ENCODE data around the gene EPG5. TPM values are rescaled to one million over a fixed set of nuclear protein-coding genes. Genes with fewer than 3 reads are reported as not detected.

Gene EPG5
- total RNA-seq, 1 donor from 2014 or later = 38.3 TPM

- no peak for DNase-seq
- H3K4me1 Mint-ChIP-seq = no peaks in the 10 kb centered on the region
- TF ChIP-seq CTCF (IDR thresholded peaks at IDR 0.05) = no peak
- no peak overlapping the region for H3K4me3 Mint-ChIP-seq
- POLR2A ChIA-PET = no interaction called here
- intact Hi-C loops (cut with micrococcal nuclease) = no loop called here
- H3K27me3 Mint-ChIP-seq = peaks cover 2% of the 10 kb centered on the region
- no peaks in the 10 kb centered on the region for H3K36me3 Mint-ChIP-seq (ENCODE audit: low read depth)
- no peak for ATAC-seq (ENCODE audit: low read depth)
- CTCF ChIA-PET = no interaction called here
- peaks cover 3% of the 10 kb centered on the region for H3K9me3 Mint-ChIP-seq
- no peak overlapping the region for H3K27ac Mint-ChIP-seq
These were observed 24.7 kb upstream of the EPG5 start for GRCh38 chr18:45991788-45992187.

DNA sequence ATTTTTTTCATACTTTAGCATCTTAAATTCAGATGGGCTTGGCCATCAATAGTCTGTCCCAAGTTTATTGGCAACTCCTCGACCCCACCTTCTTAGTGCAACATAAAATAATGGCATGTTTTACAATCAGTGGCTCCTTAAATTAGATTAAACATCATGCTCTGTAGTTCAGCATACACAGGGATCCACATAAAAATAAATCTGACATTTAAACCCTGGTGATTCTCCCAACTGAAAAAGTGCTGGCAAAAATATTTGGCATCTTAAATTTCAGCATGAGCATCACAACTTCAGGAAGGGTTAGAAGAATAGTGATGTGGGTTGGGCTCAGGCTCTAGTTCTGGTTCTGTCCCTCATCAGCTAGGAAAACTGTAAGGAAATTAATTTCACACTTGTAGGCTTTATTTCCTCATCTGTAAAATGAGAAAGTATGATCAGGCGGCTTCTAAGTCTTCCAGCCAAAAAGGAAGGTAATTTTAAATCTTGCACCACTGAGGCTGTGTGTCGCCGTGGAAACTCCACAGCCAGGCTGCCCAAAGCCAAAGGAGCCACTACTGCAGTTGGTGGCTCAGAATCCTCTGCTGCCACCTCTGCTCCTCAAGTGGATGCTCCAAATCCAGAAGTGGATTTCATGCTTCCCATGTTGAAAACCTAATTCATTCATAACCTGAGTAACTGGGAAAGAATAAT is 17.6 kb upstream of the EPG5 start:
- no peak for ATAC-seq (ENCODE audit: low read depth)
- H3K36me3 Mint-ChIP-seq (ENCODE audit: low read depth) = no peaks in the 10 kb centered on the region
- intact Hi-C loops (cut with micrococcal nuclease) = no loop called here
- peaks cover 2% of the 10 kb centered on the region for H3K27me3 Mint-ChIP-seq
- H3K9me3 Mint-ChIP-seq = peaks cover 3% of the 10 kb centered on the region
- no peak overlapping the region for H3K4me3 Mint-ChIP-seq
- TF ChIP-seq CTCF (IDR thresholded peaks at IDR 0.05) = no peak
- CTCF ChIA-PET = no interaction called here
- POLR2A ChIA-PET = no interaction called here
- no peak overlapping the region for H3K27ac Mint-ChIP-seq
- no peaks in the 10 kb centered on the region for H3K4me1 Mint-ChIP-seq
- DNase-seq = no peak

DNA sequence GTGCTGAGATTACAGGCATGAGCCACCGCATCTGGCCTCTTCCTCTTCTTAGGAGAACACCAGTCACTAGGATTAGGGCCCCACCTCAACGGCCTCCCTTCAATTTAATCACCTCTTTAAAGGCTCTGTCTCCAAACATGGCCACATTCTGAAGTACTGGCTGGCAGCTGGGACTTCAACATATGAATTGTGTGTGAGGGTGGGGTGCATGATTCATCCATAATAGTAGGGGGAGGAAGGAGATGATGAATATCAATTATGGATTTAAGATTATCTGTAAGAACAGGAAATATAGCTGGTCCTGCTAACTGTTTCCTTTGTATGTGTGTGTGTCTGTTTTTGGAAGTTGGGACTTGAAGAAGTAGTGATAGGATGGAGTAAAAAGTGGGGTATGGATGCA is 14.7 kb upstream of the EPG5 start:
- no peaks in the 10 kb centered on the region for H3K27me3 Mint-ChIP-seq
- no peak for TF ChIP-seq CTCF (IDR thresholded peaks at IDR 0.05)
- ATAC-seq (ENCODE audit: low read depth) = no peak
- intact Hi-C loops (cut with micrococcal nuclease) = no loop called here
- H3K4me3 Mint-ChIP-seq = no peak overlapping the region
- no peaks in the 10 kb centered on the region for H3K9me3 Mint-ChIP-seq
- no peaks in the 10 kb centered on the region for H3K4me1 Mint-ChIP-seq
- DNase-seq = no peak
- H3K27ac Mint-ChIP-seq = no peak overlapping the region
- ChIA-PET POLR2A (no interaction called here), CTCF (no interaction called here)
- H3K36me3 Mint-ChIP-seq (ENCODE audit: low read depth) = no peaks in the 10 kb centered on the region

DNA sequence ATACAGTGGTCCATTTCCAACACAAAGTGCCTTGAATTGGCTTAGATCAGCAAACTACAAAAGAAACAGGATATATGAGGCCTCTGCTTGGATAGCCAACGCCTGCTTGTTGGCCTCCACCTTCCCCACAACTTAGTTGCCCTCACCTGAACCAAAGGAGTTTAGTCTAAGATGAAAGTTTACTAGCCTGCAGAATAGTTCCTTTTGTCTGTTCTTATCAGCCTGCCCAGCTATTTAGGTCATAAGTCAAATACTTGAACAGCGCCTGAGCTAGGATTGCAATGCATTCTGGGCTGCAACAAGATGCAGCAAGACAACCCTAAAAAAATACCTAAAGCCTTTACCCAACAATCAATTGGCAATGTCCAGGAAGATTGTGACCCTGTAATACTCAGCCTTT is 13.1 kb upstream of the EPG5 start:
- TF ChIP-seq CTCF (IDR thresholded peaks at IDR 0.05) = no peak
- Mint-ChIP-seq H3K4me1 (no peaks in the 10 kb centered on the region), H3K9me3 (no peaks in the 10 kb centered on the region), H3K27me3 (no peaks in the 10 kb centered on the region), H3K27ac (no peak overlapping the region), H3K4me3 (no peak overlapping the region), H3K36me3 (ENCODE audit: low read depth) (no peaks in the 10 kb centered on the region)
- ChIA-PET CTCF (no interaction called here), POLR2A (no interaction called here)
- no peak for ATAC-seq (ENCODE audit: low read depth)
- intact Hi-C loops (cut with micrococcal nuclease) = no loop called here
- no peak for DNase-seq

- no peaks in the 10 kb centered on the region for H3K36me3 Mint-ChIP-seq (ENCODE audit: low read depth)
- H3K27me3 Mint-ChIP-seq = no peaks in the 10 kb centered on the region
- H3K9me3 Mint-ChIP-seq = no peaks in the 10 kb centered on the region
- intact Hi-C loops (cut with micrococcal nuclease) = no loop called here
- ChIA-PET CTCF (interaction anchor here (4.7 kb wide), 1 partner anchor 313 kb away, joined by 21 read pairs; no protein-coding TSS in a partner anchor), POLR2A (no interaction called here)
- ATAC-seq (ENCODE audit: low read depth) (no peak), DNase-seq (no peak)
- H3K4me3 Mint-ChIP-seq = no peak overlapping the region
- H3K4me1 Mint-ChIP-seq = peaks cover 4% of the 10 kb centered on the region
- no peak overlapping the region for H3K27ac Mint-ChIP-seq
- TF ChIP-seq CTCF (IDR thresholded peaks at IDR 0.05) = no peak
These were observed 11.0 kb upstream of the EPG5 start for GRCh38 chr18:45978084-45978483.

All from activated B cell treated with CpG ODN at 0.5 μM for 24 hours (primary cell).